DND-41 (cell line): ENCODE results near the gene XRCC4.

Source experiments
- CTCF ChIP-seq: IDR thresholded peaks from 2 replicates; pipeline ENCODE4 v1.5.1; 2012; ENCODE audit warnings: borderline replicate concordance, low read length, moderate library complexity, mild to moderate bottlenecking; ENCODE audit not compliant: poor library complexity, severe bottlenecking; ENCODE audit errors: extremely low read depth
- EZH2 ChIP-seq: IDR thresholded peaks from 3 replicates; pipeline ENCODE4 v1.6.1; 2012; ENCODE audit warnings: borderline replicate concordance, low read depth, mild to moderate bottlenecking, moderate library complexity, low read length, inconsistent platforms; ENCODE audit not compliant: severe bottlenecking

- TF ChIP-seq CTCF (no peak), EZH2 (no peak)
Measured at GRCh38 chr5:83209963-83210362, 132.6 kb downstream of the XRCC4 start.
